Panc1 (cell line): ENCODE measurements around the gene DOCK8. TPM values are rescaled to one million over a fixed set of nuclear protein-coding genes. Genes with fewer than 3 reads are reported as not detected.

Experiments
- ATAC-seq: fragments of 200-7000 bp; cut with Tn5 transposase; 2 replicates; pipeline ENCODE4 v1.9.1; 2020; ENCODE audit warnings: mild to moderate bottlenecking, moderate library complexity
- BruUV-seq: library from RNA; stranded (reverse); fragments of 400-500 nt; replicated peaks from 2 replicates; lab custom pipeline; 2021; lab: Mats Ljungman, UMichigan
- CTCF ChIA-PET: fragments of 300-600 bp; sonication (Branson Sonifier 250); formaldehyde crosslinking; loops from one replicate; lab custom pipeline; 2022; ENCODE audit warnings: antibody characterized with exemption; lab: Charles Lee
- POLR2A ChIA-PET: fragments of 300-600 bp; sonication (Branson Sonifier 250); formaldehyde crosslinking; loops from one replicate; lab custom pipeline; 2022; ENCODE audit warnings: antibody characterized with exemption; lab: Charles Lee
- DNase-seq: peaks from one replicate; pipeline ENCODE4 v3.0.0-alpha.2; 2010; ENCODE audit warnings: low read depth, low spot score
- H3K27ac ChIP-seq: 2 replicates; pipeline ENCODE4 v1.5.1; 2011; ENCODE audit warnings: mild to moderate bottlenecking, low read length, inconsistent platforms
- H3K27me3 ChIP-seq: fragments of 200-500 bp; sonication (Bioruptor generic); 2 replicates; pipeline ENCODE4 v1.6.0; 2014; ENCODE audit warnings: low read length, inconsistent platforms; ENCODE audit not compliant: control insufficient read depth, insufficient read depth
- H3K36me3 ChIP-seq: fragments of 200-500 bp; sonication (Bioruptor generic); 2 replicates; pipeline ENCODE4 v1.5.1; 2014; ENCODE audit warnings: inconsistent platforms, mild to moderate bottlenecking, low read length, moderate library complexity; ENCODE audit not compliant: control insufficient read depth, insufficient read depth
- H3K4me1 ChIP-seq: 2 replicates; pipeline ENCODE4 v1.5.1; 2011; ENCODE audit warnings: inconsistent platforms, mild to moderate bottlenecking, low read length, moderate library complexity; ENCODE audit not compliant: control insufficient read depth, insufficient read depth
- H3K4me3 ChIP-seq, 2 experiments: 2 replicates each; pipeline ENCODE4 v1.5.1; 2011 to 2012; ENCODE audit warnings: low read depth in 2 of 2, low read length in 2 of 2, mild to moderate bottlenecking in 2 of 2, inconsistent platforms in 1 of 2, moderate library complexity in 1 of 2
- H3K9me3 ChIP-seq: fragments of 200-500 bp; sonication (Bioruptor generic); 2 replicates; pipeline ENCODE4 v1.5.1; 2014; ENCODE audit warnings: low read depth, mild to moderate bottlenecking, inconsistent platforms, low read length, moderate library complexity; ENCODE audit not compliant: control insufficient read depth, insufficient read depth
- CTCF ChIP-seq: fragments of 450-650 bp; IDR thresholded peaks from 2 replicates; pipeline ENCODE4 v1.5.1; 2017; ENCODE audit warnings: mild to moderate bottlenecking
- POLR2AphosphoS5 ChIP-seq: IDR thresholded peaks from 2 replicates; pipeline ENCODE4 v1.6.1; 2012; ENCODE audit warnings: mild to moderate bottlenecking, low read depth, low read length, moderate library complexity
- REST ChIP-seq, 2 experiments: IDR thresholded peaks; 2 replicates each; pipeline ENCODE4 v1.6.1; 2011 to 2012; ENCODE audit warnings: low read depth in 2 of 2, control low read depth in 1 of 2, low read length in 1 of 2, mild to moderate bottlenecking in 1 of 2, moderate library complexity in 1 of 2; ENCODE audit not compliant: insufficient read depth in 1 of 2
- SIN3A ChIP-seq: IDR thresholded peaks from 2 replicates; pipeline ENCODE4 v1.6.1; 2012; ENCODE audit warnings: low read depth, mild to moderate bottlenecking, low read length, moderate library complexity, borderline replicate concordance; ENCODE audit not compliant: insufficient read depth
- TCF7L2 ChIP-seq: IDR thresholded peaks from 2 replicates; pipeline ENCODE4 v1.6.1; 2011; ENCODE audit warnings: mild to moderate bottlenecking, low read depth, low read length, inconsistent platforms
- in situ Hi-C: cut with HindIII; loops from 2 replicates; pipeline ENCODE4 v1.10.0; 2016; ENCODE audit warnings: low sequenced_read_pairs, low pct_unique_long_range_greater_than_20kb
- intact Hi-C: fragments of 100-400 bp; cut with micrococcal nuclease; formaldehyde crosslinking; loops from one replicate; pipeline ENCODE4 v1.10.0; 2022; ENCODE audit not compliant: unreplicated experiment
- total RNA-seq: library from RNA; stranded (reverse); gene quantifications from one replicate; pipeline ENCODE4 v1.2.1, GENCODE V29; 2021; ENCODE audit not compliant: unreplicated experiment

The DOCK8 gene
- total RNA-seq, 1 experiment from 2014 or later, result 1.4 TPM

- Histone ChIP-seq H3K9me3 (no peaks in the 10 kb centered on the region), H3K27ac (no peak overlapping the region), H3K36me3 (no peaks in the 10 kb centered on the region), H3K4me1 (no peaks in the 10 kb centered on the region), H3K27me3 (no peaks in the 10 kb centered on the region), H3K4me3 (no peak overlapping the region)
- intact Hi-C loops, result no loop called here
- ATAC-seq, result no peak
- TF ChIP-seq POLR2AphosphoS5 (no peak), REST (IDR thresholded peaks at IDR 0.05; ENCODE audit: insufficient read depth in 1 of 2, low read depth in 2 of 2, low read length in 1 of 2) (no peak), CTCF (no peak), TCF7L2 (no peak), SIN3A (no peak)
- POLR2A ChIA-PET, result no interaction called here
- in situ Hi-C loops, result no loop called here
- CTCF ChIA-PET, result no interaction called here
- no TSS peak for BruUV-seq
- DNase-seq, result no peak
These were observed 205.0 kb downstream of the DOCK8 start for GRCh38 chr9:419571-420171.

GRCh38 chr9:421896-422295, 207.2 kb downstream of the DOCK8 start:
- Histone ChIP-seq H3K4me1 (no peaks in the 10 kb centered on the region), H3K9me3 (no peaks in the 10 kb centered on the region), H3K27ac (no peak overlapping the region), H3K27me3 (no peaks in the 10 kb centered on the region), H3K4me3 (no peak overlapping the region), H3K36me3 (no peaks in the 10 kb centered on the region)
- ATAC-seq, result no peak
- in situ Hi-C loops, result no loop called here
- TF ChIP-seq TCF7L2 (no peak), SIN3A (no peak), CTCF (no peak), REST (IDR thresholded peaks at IDR 0.05; ENCODE audit: insufficient read depth in 1 of 2, low read depth in 2 of 2, low read length in 1 of 2) (no peak), POLR2AphosphoS5 (no peak)
- BruUV-seq, result no TSS peak
- CTCF ChIA-PET, result no interaction called here
- POLR2A ChIA-PET, result no interaction called here
- no peak for DNase-seq
- intact Hi-C loops, result no loop called here
